ENCODE measurements around the gene ARHGAP22. TPM values are rescaled to one million over a fixed set of nuclear protein-coding genes. Genes with fewer than 3 reads are reported as not detected.

Gene ARHGAP22
- polyA plus RNA-seq, 1 of the 3 experiments (the other 2 are of a cell fraction), result 12.4 TPM

GRCh38 chr10:48523212-48523819 lies 81.6 kb downstream of the ARHGAP22 start:
- ChIA-PET CTCF (interaction anchor here (0.6 to 6.1 kb wide), 26 partner anchors 8 to 885 kb away, joined by 3 to 60 read pairs (median 4); no protein-coding TSS in a partner anchor), POLR2A (no interaction called here)
- H3K9me2 ChIP-seq, result no peaks in the 10 kb centered on the region
- 100% methylated on average over 1 of the region's 47 CpGs for WGBS (ENCODE audit: low lambda C conversion rate)
- no peaks in the 10 kb centered on the region for H3K36me3 ChIP-seq (replicated peaks in 1 of 2; ENCODE audit: control insufficient read depth in 1 of 2, insufficient read depth in 2 of 2, low read length in 1 of 2)
- peaks cover 68% of the 10 kb centered on the region for H3K79me2 ChIP-seq (ENCODE audit: insufficient read depth)
- no peak overlapping the region; the same call in 1 of the 2 replicates for H2AFZ ChIP-seq (ENCODE audit: low read depth)
- TF ChIP-seq TEAD4 (IDR thresholded peaks at IDR 0.05; ENCODE audit: borderline replicate concordance, insufficient read depth) (peak; percentile 70), POLR2AphosphoS5 (IDR thresholded peaks at IDR 0.05; ENCODE audit: low read depth, low read length) (peak; percentile 64), NFIC (IDR thresholded peaks at IDR 0.05; ENCODE audit: borderline replicate concordance) (peak; percentile 90), JUND (IDR thresholded peaks at IDR 0.05) (peak; percentile 63), ZBTB33 (IDR thresholded peaks at IDR 0.05; ENCODE audit: borderline replicate concordance, low read depth) (0 out of 2 replicates have a peak, but pooled peaks have one; percentile 46), IRF3 (IDR thresholded peaks at IDR 0.05; ENCODE audit: low read depth, low read length) (no peak), RFX5 (IDR thresholded peaks at IDR 0.05; ENCODE audit: low read length) (no peak), TCF12 (IDR thresholded peaks at IDR 0.05) (peak; percentile 72), CHD2 (IDR thresholded peaks at IDR 0.05; ENCODE audit: low read length, partially characterized antibody) (no peak), EP300 (IDR thresholded peaks at IDR 0.05; ENCODE audit: borderline replicate concordance in 1 of 2, low read depth in 1 of 2, low read length in 1 of 2) (peak in 1 of 2 experiments; percentile 87; a peak in 2 of 4 replicates), RXRA (IDR thresholded peaks at IDR 0.05; ENCODE audit: borderline replicate concordance, low read depth) (peak; percentile 55; the same call in 1 of the 2 replicates), GATA2 (CRISPR knock-in tag; IDR thresholded peaks at IDR 0.05) (no peak), USF1 (IDR thresholded peaks at IDR 0.05; ENCODE audit: borderline replicate concordance, low read depth) (no peak), MXI1 (IDR thresholded peaks at IDR 0.05; ENCODE audit: low read depth, low read length) (no peak), GABPA (IDR thresholded peaks at IDR 0.05; ENCODE audit: low read depth) (peak; percentile 14; the same call in 1 of the 2 replicates), ELF1 (IDR thresholded peaks at IDR 0.05) (0 out of 2 replicates have a peak, but pooled peaks have one; percentile 17), PBX3 (IDR thresholded peaks at IDR 0.05) (peak; percentile 91), FOSL2 (IDR thresholded peaks at IDR 0.05; ENCODE audit: borderline replicate concordance, low read depth) (peak; percentile 62)
- TF ChIP-seq, protein P1, sequence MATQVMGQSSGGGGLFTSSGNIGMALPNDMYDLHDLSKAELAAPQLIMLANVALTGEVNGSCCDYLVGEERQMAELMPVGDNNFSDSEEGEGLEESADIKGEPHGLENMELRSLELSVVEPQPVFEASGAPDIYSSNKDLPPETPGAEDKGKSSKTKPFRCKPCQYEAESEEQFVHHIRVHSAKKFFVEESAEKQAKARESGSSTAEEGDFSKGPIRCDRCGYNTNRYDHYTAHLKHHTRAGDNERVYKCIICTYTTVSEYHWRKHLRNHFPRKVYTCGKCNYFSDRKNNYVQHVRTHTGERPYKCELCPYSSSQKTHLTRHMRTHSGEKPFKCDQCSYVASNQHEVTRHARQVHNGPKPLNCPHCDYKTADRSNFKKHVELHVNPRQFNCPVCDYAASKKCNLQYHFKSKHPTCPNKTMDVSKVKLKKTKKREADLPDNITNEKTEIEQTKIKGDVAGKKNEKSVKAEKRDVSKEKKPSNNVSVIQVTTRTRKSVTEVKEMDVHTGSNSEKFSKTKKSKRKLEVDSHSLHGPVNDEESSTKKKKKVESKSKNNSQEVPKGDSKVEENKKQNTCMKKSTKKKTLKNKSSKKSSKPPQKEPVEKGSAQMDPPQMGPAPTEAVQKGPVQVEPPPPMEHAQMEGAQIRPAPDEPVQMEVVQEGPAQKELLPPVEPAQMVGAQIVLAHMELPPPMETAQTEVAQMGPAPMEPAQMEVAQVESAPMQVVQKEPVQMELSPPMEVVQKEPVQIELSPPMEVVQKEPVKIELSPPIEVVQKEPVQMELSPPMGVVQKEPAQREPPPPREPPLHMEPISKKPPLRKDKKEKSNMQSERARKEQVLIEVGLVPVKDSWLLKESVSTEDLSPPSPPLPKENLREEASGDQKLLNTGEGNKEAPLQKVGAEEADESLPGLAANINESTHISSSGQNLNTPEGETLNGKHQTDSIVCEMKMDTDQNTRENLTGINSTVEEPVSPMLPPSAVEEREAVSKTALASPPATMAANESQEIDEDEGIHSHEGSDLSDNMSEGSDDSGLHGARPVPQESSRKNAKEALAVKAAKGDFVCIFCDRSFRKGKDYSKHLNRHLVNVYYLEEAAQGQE (IDR thresholded peaks at IDR 0.05; ENCODE audit: low read depth, low read length), result no peak
- TF ChIP-seq, protein P2, sequence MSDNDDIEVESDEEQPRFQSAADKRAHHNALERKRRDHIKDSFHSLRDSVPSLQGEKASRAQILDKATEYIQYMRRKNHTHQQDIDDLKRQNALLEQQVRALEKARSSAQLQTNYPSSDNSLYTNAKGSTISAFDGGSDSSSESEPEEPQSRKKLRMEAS (IDR thresholded peaks at IDR 0.05; ENCODE audit: low read depth), result peak; percentile 40; the same call in 1 of the 2 replicates
- peaks cover 27% of the 10 kb centered on the region for H3F3A ChIP-seq (replicated peaks; ENCODE audit: insufficient read depth)
- peak overlapping the region; percentile 28 to 42; a peak in 3 of 4 replicates for H3K27ac ChIP-seq (ENCODE audit: low read depth in 2 of 2, low read length in 1 of 2)
- peak overlapping the region; percentile 50; the same call in 1 of the 2 replicates for H3K9ac ChIP-seq
- DNase-seq, result peak; percentile 74
- H3K4me1 ChIP-seq (ENCODE audit: control insufficient read depth in 1 of 2, insufficient read depth in 2 of 2, low read depth in 1 of 2, low read length in 1 of 2), result peaks cover 23 to 32% of the 10 kb centered on the region in 2 experiments; a peak in 3 of 4 replicates
- H3K4me2 ChIP-seq, result peak overlapping the region; percentile 90
- peak overlapping the region; percentile 59 to 65 for H3K4me3 ChIP-seq (ENCODE audit: low read depth in 2 of 2, low read length in 1 of 2)
- 0 out of 2 replicates have a peak, but pooled peaks cover 7% of the 10 kb centered on the region for H4K20me1 ChIP-seq (ENCODE audit: insufficient read depth)
- H3K27me3 ChIP-seq (ENCODE audit: insufficient read depth), result no peaks in the 10 kb centered on the region
- H3K9me3 ChIP-seq, result no peaks in the 10 kb centered on the region
